Activated CD8-positive, alpha-beta memory T cell treated with anti-CD3 and anti-CD28 coated beads for 1 hour (primary cell): ENCODE measurements around the gene SLC19A1.
"Not testable (repeated sequence)": the region's sequence is repeated elsewhere in the genome, so short reads cannot be mapped to it uniquely, and the experiment has no call there.

Source experiments
- DNase-seq, 2 donors: peaks; one replicate each; pipeline ENCODE4 v3.0.0-alpha.2; 2020; ENCODE audit warnings: low read depth in 1 of 2; ENCODE audit errors: extremely low read depth in 1 of 2

The SLC19A1 gene

GRCh38 chr21:45577801-45578175 is 35.5 kb upstream of the SLC19A1 start:
- DNase-seq = no peak

- no peak for DNase-seq
Observed at GRCh38 chr21:45576838-45577737, 34.8 kb upstream of the SLC19A1 start.

- no peak for DNase-seq
Observed at GRCh38 chr21:45575993-45576837, 34.0 kb upstream of the SLC19A1 start.

GRCh38 chr21:45575304-45575992 is 33.2 kb upstream of the SLC19A1 start:
- no peak for DNase-seq

GRCh38 chr21:45574691-45575090 is 32.5 kb upstream of the SLC19A1 start:
- DNase-seq = no peak

- no peak for DNase-seq
Observed at GRCh38 chr21:45574081-45574501, 31.9 kb upstream of the SLC19A1 start.

- no peak for DNase-seq
Observed at GRCh38 chr21:45573452-45574035, 31.3 kb upstream of the SLC19A1 start.

- no peak for DNase-seq
Observed at GRCh38 chr21:45572783-45573451, 30.7 kb upstream of the SLC19A1 start.

GRCh38 chr21:45572231-45572630 is 30.0 kb upstream of the SLC19A1 start:
- no peak for DNase-seq

- DNase-seq = no peak
Observed at GRCh38 chr21:45571641-45572040, 29.4 kb upstream of the SLC19A1 start.

- DNase-seq = no peak
Observed at GRCh38 chr21:45570826-45571601, 28.8 kb upstream of the SLC19A1 start.

- no peak for DNase-seq
Observed at GRCh38 chr21:45570071-45570470, 27.8 kb upstream of the SLC19A1 start.

GRCh38 chr21:45568383-45568782 is 26.1 kb upstream of the SLC19A1 start:
- DNase-seq = no peak

- not testable (repeated sequence) for DNase-seq
Observed at GRCh38 chr21:45564137-45564536, 21.9 kb upstream of the SLC19A1 start.

GRCh38 chr21:45562965-45563364 is 20.7 kb upstream of the SLC19A1 start:
- DNase-seq = no peak

- no peak for DNase-seq
Observed at GRCh38 chr21:45562402-45562801, 20.2 kb upstream of the SLC19A1 start.

- DNase-seq = not testable (repeated sequence)
Observed at GRCh38 chr21:45561241-45561640, 19.0 kb upstream of the SLC19A1 start.

GRCh38 chr21:45560106-45561021 is 18.1 kb upstream of the SLC19A1 start:
- DNase-seq = no peak
